ENCODE data around the gene MACROD2. TPM values are rescaled to one million over a fixed set of nuclear protein-coding genes. Genes with fewer than 3 reads are reported as not detected.

The MACROD2 gene
- total RNA-seq, 1 donor from 2014 or later = 2.5 TPM

DNA sequence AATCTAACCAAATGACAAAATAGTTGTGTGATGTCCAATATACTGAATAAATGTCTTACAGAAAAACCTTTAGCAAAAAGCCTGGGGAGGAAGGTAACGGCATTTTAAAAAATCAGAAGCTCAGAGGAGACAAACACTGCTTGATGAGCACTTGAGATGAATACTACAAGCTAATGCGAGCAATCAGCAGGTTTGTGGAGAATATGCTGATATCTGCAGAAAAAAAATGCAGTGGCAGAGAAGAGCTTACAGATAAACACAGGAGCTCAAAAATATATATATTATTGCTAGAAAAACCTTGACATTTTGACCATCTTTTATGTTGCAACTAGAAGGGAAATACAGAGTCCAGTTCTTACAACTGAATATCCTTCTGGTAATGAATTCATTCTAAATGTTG is 1605.2 kb downstream of the MACROD2 start:
- no peaks in the 10 kb centered on the region for H3K27me3 Mint-ChIP-seq (ENCODE audit: unreplicated experiment)
- H3K9me3 Mint-ChIP-seq (ENCODE audit: unreplicated experiment) = no peaks in the 10 kb centered on the region
- H3K27ac Mint-ChIP-seq (ENCODE audit: unreplicated experiment) = no peak overlapping the region
- H3K4me3 Mint-ChIP-seq (ENCODE audit: unreplicated experiment) = no peak overlapping the region
- no peaks in the 10 kb centered on the region for H3K4me1 Mint-ChIP-seq (ENCODE audit: unreplicated experiment)
- TF ChIP-seq, protein P1, sequence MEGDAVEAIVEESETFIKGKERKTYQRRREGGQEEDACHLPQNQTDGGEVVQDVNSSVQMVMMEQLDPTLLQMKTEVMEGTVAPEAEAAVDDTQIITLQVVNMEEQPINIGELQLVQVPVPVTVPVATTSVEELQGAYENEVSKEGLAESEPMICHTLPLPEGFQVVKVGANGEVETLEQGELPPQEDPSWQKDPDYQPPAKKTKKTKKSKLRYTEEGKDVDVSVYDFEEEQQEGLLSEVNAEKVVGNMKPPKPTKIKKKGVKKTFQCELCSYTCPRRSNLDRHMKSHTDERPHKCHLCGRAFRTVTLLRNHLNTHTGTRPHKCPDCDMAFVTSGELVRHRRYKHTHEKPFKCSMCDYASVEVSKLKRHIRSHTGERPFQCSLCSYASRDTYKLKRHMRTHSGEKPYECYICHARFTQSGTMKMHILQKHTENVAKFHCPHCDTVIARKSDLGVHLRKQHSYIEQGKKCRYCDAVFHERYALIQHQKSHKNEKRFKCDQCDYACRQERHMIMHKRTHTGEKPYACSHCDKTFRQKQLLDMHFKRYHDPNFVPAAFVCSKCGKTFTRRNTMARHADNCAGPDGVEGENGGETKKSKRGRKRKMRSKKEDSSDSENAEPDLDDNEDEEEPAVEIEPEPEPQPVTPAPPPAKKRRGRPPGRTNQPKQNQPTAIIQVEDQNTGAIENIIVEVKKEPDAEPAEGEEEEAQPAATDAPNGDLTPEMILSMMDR (IDR thresholded peaks at IDR 0.05) = no peak
- H3K36me3 Mint-ChIP-seq (ENCODE audit: unreplicated experiment) = no peaks in the 10 kb centered on the region
- DNase-seq (ENCODE audit: extremely low spot score, unreplicated experiment) = no peak

DNA sequence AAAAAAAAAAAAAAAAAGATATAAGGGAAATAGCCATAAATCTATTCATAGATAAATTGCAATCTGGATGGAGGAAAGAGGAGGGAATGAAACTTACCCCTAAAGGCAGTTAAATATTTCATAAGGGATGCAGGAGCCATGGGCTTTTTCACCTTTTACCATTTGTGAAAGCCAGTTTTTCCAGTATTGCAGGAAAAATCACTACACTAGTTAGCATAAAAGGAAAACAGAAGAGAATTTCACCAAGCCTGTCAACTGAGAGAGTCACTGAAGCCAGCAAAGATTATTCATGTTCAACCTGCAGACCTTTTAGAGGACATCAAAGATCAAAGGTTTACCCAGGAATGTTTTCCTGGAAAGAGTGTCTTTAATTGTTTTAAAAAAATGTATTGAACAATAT is 1608.2 kb downstream of the MACROD2 start:
- H3K27me3 Mint-ChIP-seq (ENCODE audit: unreplicated experiment) = no peaks in the 10 kb centered on the region
- H3K36me3 Mint-ChIP-seq (ENCODE audit: unreplicated experiment) = no peaks in the 10 kb centered on the region
- no peak for DNase-seq (ENCODE audit: extremely low spot score, unreplicated experiment)
- H3K27ac Mint-ChIP-seq (ENCODE audit: unreplicated experiment) = no peak overlapping the region
- H3K4me1 Mint-ChIP-seq (ENCODE audit: unreplicated experiment) = no peaks in the 10 kb centered on the region
- TF ChIP-seq, protein P1 (IDR thresholded peaks at IDR 0.05) = no peak
- no peaks in the 10 kb centered on the region for H3K9me3 Mint-ChIP-seq (ENCODE audit: unreplicated experiment)
- no peak overlapping the region for H3K4me3 Mint-ChIP-seq (ENCODE audit: unreplicated experiment)

DNA sequence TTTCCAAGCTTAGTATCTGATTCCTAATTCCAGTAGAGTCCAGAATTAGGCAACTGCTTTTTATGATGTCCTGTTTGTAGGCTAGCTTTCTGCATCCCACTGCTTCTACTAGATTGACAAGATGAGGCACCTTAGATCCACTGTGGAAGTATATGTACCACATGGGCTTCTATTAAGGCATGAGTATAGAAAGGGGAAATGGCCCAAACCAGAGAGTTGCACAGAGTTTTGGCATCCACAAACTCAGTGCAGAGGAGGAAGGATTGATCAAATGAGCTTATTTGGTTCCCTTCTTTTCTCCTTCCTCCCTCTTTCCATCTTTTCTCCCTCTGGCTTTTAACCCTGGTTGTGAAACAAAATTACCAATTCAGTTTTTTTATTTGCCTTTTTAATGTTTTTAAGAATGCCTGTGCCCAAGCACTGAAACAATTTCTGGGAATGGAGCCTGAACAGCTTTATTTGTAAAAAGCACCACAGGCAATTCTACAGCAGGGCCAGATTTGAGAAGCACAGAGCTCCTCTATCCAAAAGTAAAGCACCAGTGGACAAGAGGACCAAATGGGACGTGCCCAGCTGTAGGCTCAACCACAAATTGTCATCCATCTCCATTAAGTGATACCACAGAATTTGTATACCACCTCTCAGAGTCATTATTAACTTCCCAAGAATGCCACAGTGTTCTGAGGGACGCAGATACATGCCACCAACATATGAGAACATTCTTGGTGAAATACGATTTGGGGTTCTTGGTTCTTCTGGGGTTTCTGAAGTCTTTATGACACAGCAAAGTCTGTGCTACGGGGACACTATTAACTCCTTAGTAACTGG is 1608.9 kb downstream of the MACROD2 start:
- no peak for DNase-seq (ENCODE audit: extremely low spot score, unreplicated experiment)
- no peaks in the 10 kb centered on the region for H3K27me3 Mint-ChIP-seq (ENCODE audit: unreplicated experiment)
- TF ChIP-seq, protein P1 (IDR thresholded peaks at IDR 0.05) = no peak
- H3K27ac Mint-ChIP-seq (ENCODE audit: unreplicated experiment) = no peak overlapping the region
- no peaks in the 10 kb centered on the region for H3K36me3 Mint-ChIP-seq (ENCODE audit: unreplicated experiment)
- no peaks in the 10 kb centered on the region for H3K9me3 Mint-ChIP-seq (ENCODE audit: unreplicated experiment)
- no peak overlapping the region for H3K4me3 Mint-ChIP-seq (ENCODE audit: unreplicated experiment)
- H3K4me1 Mint-ChIP-seq (ENCODE audit: unreplicated experiment) = no peaks in the 10 kb centered on the region

DNA sequence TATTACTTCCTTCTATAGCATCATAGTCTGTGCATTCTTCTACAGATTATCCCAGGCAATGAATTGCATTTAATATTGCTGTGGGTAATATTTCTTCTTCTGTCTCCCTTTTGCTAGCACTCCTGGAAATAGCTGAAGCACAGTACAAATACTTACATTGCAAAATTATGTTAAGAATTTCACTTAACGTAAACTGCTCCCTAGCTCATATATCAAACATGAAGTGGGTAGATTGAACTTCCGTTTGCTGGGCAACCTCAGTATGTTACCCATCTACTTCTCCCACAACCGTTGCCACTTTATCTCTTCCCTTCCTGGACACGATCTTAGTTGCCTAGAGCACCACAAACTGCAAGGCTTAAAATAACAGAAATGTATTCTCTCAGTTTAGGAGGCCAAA is 1614.6 kb downstream of the MACROD2 start:
- no peaks in the 10 kb centered on the region for H3K4me1 Mint-ChIP-seq (ENCODE audit: unreplicated experiment)
- H3K4me3 Mint-ChIP-seq (ENCODE audit: unreplicated experiment) = no peak overlapping the region
- H3K36me3 Mint-ChIP-seq (ENCODE audit: unreplicated experiment) = no peaks in the 10 kb centered on the region
- TF ChIP-seq, protein P1 (IDR thresholded peaks at IDR 0.05) = no peak
- H3K9me3 Mint-ChIP-seq (ENCODE audit: unreplicated experiment) = no peaks in the 10 kb centered on the region
- DNase-seq (ENCODE audit: extremely low spot score, unreplicated experiment) = no peak
- no peaks in the 10 kb centered on the region for H3K27me3 Mint-ChIP-seq (ENCODE audit: unreplicated experiment)
- no peak overlapping the region for H3K27ac Mint-ChIP-seq (ENCODE audit: unreplicated experiment)

DNA sequence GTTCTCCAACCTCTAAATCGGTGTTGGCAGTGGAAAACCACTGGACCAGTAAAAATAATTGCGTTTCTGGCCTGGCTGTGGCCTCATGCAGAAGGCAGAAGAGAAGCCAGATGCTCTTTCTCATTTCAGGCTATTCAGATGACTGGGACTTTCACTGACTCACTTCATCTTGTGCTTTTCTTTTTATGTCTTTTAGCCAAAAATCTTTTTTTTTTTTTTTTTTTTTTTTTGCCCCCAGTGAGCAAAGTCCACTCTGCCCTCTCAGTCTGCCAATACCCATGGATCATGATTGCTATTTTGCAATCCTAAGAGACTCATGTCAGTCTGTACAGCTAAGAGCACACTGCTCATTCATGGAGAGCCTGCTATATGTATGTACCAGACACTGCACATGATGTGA is 1615.5 kb downstream of the MACROD2 start:
- H3K36me3 Mint-ChIP-seq (ENCODE audit: unreplicated experiment) = no peaks in the 10 kb centered on the region
- TF ChIP-seq, protein P1 (IDR thresholded peaks at IDR 0.05) = no peak
- no peaks in the 10 kb centered on the region for H3K9me3 Mint-ChIP-seq (ENCODE audit: unreplicated experiment)
- no peak for DNase-seq (ENCODE audit: extremely low spot score, unreplicated experiment)
- H3K4me3 Mint-ChIP-seq (ENCODE audit: unreplicated experiment) = no peak overlapping the region
- H3K4me1 Mint-ChIP-seq (ENCODE audit: unreplicated experiment) = no peaks in the 10 kb centered on the region
- no peaks in the 10 kb centered on the region for H3K27me3 Mint-ChIP-seq (ENCODE audit: unreplicated experiment)
- no peak overlapping the region for H3K27ac Mint-ChIP-seq (ENCODE audit: unreplicated experiment)

All from osteocyte (in vitro differentiated cells).